CD4-positive, alpha-beta T cell treated with Interleukin-17A for 4 hours (primary cell): ENCODE data around the gene DAGLB.
"Not testable (repeated sequence)": the region's sequence is repeated elsewhere in the genome, so short reads cannot be mapped to it uniquely, and the experiment has no call there.

Source experiments
- DNase-seq: peaks from one replicate; pipeline ENCODE4 v3.0.0-alpha.2; 2020; ENCODE audit warnings: mixed read lengths

DAGLB gene

DNA sequence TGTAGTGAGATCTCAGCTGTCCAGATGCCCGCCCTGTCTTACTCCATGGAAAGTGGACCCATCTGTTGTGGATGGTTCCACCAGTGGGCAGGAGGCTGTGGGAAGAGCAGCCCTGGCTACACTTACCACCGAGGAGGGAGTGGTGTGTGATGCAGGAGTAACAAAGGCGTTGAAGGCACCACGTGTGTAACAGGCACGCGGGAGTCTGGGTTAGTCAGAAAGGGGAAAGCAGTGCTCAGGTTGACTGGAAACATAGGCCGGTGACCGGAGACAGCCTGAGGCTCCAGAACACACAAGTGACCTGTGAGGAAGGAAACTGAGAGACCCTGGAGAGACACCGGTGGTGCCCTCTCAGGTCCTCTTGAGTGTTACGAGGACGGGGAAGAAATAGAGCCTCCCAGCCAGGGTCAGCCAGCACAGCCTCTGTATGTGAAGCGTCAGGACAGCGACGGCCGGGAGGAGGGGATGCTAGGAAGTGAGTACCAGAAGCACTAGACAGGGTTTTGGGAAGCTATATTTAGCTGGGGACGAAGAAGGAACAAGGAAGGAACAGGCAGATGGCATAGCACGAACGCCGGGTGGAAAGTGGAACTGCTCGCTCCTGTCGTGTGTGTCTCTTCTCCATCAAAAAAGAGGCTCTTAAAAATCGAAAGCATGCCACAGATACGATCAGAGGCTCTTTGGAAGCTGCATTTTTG is 51.7 kb downstream of the DAGLB start:
- no peak for DNase-seq

DNA sequence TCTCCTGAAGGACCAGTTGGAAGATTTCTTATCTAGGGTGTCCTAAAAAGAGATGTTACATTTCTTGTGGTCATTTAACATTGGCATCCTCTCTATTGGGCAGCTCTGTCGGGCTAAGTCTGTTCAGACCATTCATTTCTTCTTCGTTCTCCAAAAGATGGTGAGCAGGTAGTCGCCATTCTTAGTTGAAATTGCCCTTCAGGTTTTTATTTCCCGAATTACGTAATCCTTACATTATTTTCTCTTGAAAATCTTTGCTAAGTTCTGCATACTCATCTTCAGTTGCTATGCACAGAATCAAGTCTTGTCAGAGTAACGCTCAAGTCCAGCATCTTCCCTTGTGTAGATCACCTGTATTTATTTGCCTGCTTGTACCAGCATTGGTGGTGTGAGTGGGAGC is 53.6 kb downstream of the DAGLB start:
- DNase-seq = no peak

DNA sequence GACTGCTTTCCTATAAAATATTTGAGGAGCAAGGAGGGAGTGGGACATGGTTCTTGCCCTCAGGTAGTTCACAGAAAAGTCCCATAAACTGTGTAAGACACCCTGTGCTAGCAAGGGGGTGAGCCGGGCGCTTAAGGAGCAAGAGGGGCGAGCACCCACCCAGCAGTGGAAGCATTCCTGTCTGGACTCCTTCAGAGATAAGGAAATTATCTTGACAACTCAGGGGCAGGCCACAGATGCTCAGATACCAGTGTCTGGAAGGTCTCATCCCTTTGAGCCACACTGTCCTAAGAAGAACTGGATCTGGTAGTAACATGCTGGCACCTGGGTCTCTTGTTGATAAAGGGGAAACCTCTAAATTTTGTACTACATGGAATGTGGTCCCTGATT is 54.1 kb downstream of the DAGLB start:
- DNase-seq = no peak

DNA sequence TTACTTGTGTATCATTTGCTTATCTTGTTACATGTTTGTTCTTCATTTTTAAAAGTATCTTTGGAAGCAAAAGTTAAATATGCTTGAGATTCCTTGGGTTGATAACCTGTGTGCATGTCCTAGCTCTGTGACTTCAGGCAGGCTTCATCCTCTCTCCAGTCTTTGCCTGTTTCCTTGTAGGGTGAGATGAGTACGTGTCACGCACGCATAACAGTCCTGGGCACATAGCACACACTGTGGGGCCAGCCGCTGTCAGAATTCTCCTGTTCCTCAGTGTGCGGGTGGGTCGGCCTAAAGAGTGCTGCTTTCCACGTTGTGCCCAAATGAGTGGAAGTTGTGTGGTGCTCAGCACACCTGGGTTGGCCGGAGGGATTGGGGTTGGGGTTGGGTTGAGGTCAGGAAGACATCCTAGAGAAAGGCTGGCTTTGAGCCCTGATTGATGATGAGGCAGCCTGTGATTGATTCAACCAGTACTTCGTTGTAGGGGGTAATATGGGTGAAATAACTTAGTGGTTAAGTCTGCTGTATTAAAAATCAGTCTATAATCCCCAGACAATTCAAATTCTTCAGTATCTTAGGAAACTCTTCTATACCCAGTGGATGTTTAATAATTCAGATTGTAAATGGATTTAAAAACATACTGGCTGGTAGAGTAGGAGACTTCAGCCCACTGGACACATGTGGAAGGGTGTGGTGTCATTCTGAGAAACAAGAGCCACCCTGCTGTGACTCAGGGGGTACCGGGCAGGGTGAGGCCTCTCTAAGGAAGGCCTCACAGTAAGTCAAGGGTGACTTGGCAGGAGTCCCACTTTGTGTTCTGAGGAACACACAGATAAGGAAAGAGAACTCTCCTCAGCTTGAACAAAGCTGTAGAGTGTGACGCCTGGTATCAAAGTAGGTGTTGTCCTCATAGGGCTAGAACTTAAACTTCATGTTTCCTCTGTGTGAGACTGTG is 54.8 kb downstream of the DAGLB start:
- peak; percentile 51 for DNase-seq

DNA sequence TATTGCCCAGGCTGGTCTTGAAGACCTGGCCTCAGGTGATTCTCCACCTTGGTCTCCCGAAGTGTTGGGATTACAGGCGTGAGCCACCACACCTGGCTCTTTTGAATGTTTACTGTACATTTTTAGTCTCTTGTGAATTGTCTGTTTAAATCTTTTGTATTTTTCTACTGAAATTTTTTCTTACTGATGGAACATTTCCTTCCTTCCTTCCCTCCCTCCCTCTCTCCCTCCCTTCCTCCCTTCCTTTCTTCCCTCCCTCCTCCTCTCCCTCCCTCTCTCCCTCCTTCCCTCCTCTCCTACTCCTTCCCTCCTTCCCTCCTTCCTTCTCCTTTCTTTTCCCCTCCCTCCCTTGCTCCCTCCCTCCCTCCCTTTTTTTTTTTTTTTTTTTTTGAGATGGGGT is 58.0 kb downstream of the DAGLB start:
- DNase-seq = no peak

DNA sequence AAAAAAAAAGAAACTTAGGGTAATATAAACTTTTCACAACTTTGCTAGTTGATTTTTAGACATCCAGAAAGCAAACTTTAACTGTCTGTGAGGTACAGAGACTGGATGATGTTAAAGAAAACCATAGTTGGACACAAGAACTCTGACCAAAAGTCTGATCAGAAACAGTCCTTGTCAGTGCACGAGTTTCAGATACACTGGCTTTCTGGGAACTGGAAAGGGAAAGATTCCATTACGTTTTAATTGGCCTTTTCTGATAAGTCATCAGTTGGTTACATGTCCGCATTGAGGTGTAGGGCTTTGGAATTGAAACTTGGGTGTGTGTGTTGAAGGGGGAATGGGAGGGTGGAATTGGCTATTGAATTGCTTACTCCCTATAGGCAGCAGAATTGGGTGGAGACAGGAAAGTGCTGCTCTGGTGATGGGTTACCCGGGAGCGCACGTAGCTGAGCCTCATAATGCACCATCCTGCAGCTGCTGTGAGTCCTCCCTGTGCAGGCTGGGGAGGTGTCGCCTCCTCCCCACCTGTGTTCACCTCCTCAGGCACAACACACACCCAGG is 59.9 kb downstream of the DAGLB start:
- no peak for DNase-seq

DNA sequence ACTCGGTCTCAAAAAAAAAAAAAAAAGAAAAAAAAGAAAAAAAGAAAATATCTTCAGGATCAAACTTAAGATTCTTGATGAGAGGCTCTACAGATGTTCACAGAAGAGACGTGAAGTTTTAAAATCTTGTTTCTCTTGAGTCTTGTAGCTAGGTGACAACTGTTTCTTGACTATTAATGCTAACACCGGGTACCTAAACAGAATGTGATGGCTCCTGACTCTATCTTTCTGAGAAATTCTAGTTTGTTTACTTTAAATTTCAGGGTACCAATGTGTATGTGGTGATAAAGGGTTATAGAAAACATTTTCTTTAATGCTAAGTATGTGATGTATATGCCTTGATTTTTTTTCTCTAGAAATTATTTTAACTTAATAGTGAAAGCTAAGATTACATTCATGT is 61.0 kb downstream of the DAGLB start:
- no peak for DNase-seq

DNA sequence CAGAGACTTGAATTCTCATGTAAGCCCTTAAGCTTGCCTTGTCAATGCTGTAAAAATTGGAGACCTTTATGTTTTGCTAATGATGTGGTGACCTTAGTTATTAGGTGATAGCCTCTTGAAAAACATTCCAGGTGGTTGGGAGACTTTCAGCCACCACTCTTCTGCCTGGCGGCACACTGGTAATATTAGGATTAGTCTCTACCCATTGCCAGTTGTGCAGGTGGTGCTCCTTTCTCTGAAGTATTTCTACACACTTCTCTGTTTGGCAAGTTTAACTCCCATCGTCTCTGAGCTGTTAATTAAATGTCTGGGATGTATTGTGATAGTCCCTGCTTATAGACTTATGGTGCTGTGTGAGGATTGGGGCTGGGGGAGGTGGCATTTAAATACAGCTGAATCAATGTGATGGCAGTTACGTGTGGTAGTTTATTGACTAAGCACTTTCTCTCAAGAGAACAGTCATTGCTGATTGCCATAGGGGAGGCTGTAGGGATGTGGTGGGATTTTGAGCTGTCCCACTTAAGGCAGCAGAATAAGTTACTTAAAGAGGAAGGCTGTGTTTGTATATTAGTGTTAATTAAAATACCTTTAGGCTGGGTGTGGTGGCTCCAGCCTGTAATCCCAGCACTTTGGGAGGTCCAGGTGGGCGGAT is 61.7 kb downstream of the DAGLB start:
- DNase-seq = no peak

DNA sequence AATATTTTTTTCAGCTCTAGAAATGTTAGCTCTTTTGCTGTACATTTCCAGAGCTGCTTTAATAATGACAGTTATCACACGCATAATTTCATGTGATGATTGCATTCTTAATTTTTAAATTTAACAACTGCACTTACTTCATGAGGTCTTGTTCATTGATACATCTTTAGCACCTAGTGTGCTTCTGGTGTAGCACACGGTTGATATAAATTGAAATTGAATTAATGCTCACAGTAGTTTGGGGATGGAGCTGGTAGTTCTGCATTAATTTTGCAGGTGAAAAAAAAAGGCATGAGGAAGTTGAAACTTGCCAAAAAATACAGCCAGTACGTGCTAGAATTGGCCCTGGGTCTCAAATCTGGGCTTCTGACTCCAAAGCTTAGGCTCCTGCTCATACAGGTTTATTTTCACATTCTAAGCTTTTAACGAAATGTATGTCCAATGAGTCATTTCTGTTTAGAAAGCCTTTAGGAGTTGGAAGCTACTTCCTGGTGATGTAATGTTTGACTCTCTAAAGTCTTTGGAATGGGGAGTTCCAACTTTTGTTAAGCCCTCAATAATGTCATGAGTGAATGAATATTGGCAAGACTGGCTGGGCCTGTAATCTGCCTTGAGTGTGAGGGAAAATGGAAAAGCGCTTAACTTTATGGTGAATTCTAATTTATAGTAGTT is 62.5 kb downstream of the DAGLB start:
- DNase-seq = no peak

DNA sequence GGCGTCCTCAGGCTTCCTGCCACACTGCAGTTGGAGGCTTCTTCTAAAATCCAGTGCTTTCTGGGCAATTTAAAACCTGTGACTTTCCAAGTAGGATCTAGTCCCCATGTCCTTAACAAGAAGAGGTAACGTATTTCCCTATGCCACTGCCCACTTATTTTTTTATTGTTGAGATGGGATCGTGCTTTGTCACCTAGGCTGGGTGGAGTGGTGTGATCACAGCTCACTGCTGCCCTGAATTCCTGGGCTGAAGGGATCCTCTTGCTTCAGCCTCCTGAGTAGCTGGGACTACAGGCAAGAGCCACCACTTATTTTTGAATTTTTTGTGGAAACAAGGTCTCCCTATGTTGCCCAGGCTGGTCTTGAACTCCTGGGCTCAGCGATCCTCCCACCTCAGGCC is 63.4 kb downstream of the DAGLB start:
- no peak for DNase-seq

DNA sequence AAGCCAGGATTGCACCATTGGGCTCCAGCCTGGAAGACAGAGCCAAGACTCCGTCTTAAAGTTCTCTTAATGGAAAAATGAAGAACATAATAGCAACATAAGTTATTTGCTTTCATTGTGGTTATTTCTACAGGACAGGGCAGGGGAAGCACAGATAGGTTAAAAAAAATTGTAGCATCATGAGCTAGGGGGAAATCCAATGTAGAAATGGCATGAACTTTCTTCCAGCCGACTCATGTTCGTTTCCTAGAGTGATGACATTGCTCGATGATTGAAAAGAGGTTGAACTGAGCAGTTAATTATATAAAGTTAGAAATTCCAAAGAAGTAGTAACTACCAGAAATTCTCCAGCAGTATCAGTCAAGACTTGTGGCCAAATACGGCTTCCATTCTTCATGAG is 64.9 kb downstream of the DAGLB start:
- no peak for DNase-seq

DNA sequence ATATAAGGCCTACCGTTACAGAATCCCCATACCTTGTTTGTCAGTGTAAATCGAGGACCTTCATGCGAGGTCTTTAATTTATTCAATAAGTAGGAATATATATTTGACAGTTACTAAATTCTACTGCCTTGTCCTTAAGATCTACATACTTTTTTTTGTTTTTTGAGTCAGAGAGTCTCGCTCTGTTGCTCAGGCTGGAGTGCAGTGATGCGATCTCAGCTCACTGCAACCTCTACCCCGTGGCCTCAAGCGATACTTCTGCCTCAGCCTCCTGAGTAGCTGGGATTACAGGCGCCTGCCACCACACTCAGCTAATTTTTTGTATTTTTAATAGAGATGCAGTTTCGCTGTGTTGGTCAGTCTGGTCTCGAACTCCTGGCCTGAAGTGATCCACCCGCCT is 65.9 kb downstream of the DAGLB start:
- not testable (repeated sequence) for DNase-seq

DNA sequence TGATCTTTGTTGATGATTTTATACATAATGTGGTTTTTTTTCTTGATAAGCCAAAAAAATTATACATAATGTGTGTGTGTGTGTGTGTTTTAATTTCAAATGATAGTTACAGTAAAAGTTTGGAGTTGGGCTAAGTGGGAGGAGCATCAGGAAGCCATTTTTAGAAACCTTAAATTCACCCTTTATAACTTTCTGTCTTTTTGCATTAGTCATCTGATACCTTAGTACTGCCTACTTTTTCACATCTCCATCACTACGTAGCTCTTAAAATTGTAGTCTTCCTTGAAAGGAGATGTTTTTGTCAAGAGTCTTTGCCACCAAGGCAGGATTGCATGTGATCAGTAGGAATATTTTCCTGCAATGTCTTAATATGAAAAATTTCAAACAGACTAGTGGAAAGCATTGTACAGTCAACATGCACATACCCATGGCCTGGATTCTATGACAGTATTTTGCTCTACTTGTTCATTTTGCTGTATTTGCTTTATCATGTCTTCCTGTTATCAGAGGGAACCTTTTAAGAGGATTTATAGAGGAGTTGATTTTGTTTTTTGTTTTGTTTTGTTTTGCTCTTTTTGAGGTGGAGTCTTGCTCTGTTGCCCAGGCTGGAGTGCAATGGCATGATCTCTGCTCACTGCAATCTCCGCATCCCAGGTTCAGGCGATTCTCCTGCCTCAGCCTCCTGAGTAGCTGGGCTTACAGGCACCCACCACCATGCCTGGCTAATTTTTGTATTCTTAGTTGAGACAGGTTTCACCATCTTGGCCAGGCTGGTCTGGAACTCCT is 67.3 kb downstream of the DAGLB start:
- no peak for DNase-seq

DNA sequence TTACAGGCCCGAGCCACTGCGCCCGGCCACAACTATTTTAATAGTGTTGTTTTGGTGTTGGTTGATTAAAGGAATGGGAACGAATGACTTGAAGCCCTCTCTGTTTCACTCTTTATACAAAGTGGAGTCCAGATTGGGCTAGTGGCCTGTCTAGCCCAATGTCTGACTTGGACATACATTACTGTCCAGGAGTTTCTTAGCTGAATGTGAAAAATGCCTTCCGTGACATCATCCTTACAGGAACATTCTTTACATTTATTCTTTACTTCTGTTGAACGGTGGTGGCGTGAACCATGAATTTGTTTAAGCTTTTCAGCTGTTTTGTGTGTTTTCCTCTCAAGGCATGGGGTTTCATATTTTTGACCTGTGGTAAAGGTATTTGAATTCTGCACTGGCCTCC is 67.9 kb downstream of the DAGLB start:
- DNase-seq = no peak

DNA sequence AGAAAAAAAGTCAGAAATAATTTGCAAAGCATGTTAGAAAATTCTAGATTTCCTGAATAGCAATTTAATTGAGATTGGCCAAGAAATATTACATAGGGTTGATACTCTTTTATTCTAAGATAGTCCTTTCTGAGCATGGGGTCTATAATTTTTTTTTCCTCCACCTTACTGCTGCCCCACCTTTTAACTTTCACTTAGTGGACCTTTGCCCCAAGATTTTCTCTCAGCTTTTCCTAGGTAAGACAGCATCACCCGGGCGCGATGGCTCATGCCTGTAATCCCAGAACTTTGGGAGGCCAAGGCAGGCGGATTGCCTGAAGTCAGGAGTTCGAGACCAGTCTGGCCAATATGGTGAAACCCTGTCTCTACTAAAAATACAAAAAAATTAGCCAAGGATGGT is 69.2 kb downstream of the DAGLB start:
- DNase-seq = not testable (repeated sequence)

DNA sequence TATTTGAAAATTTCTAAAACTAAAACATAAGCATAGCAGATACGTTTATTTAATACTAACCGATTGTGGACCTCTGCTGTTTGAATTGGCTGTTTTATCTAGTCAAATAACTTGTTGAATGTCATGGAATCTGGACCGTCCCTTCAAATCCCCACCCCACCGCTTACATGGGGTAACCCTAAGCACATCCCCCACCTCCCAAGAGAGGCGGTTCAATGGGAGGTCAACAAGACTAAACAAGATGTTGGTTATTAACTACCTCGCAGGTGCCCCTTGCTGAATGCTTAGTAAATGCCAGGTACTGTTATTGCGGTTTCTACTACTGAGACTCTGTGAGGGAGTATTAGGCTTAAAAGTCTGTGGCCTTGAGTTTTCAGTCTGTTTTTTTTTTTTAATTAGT is 70.9 kb downstream of the DAGLB start:
- DNase-seq = no peak

DNA sequence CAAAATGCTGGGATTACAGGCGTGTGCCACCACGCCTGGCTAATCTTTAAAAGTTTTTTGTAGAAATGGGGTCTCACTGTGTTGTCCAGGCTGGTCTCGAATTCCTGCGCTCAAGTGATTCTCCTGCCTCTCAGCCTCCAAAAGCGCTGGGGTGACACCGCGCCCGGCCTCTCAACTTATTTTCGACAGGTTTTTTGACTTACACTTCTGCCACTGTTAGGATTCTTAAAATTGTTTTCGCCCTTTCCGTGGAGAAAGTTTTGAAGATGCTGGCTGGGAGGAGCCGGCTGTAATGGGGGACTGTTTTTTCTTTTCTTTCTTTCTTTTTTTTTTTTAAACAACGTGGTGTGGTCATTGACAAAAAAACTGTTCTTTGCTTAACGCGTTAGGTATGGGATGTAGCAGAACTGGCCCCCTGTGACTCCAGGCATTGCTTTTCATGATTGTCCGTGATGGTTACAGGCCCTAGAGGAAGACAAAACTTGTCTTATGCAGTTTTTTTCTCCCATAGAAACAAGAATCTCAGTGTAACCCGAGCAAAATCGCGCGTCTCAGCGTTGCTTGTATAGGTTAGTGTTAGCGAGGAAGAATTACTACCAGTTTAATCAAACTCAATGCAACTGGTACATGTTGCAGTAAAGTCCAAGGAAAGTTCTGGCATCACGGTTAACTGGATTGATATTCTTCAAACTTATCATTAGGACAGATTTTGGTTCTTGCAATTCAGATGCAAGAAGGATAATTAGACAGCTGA is 72.2 kb downstream of the DAGLB start:
- peak; percentile 39 for DNase-seq

DNA sequence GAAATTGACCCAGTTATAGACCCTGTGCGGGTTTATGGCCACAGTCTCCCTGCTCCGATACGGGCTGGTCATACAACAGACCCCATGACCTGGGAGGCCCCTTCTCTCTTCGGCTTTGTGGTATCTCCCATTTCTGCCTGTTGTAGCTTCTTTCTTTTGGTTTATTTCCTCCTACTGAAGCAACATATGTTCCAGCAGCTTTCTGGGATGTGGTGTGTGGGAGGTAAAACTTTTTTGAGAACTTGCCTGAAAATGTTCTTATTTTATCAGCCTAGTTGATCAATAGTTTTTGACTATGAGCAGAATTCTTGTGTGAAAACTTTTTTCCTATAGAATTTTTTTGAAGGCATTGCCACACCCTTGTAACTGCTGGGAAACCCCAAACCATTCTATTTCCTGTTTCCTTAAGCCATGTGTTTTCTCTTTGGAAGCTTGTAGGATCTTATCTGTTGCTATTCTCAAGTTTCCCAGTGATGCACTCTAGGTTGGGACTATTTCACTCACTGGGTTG is 80.0 kb downstream of the DAGLB start:
- no peak for DNase-seq

DNA sequence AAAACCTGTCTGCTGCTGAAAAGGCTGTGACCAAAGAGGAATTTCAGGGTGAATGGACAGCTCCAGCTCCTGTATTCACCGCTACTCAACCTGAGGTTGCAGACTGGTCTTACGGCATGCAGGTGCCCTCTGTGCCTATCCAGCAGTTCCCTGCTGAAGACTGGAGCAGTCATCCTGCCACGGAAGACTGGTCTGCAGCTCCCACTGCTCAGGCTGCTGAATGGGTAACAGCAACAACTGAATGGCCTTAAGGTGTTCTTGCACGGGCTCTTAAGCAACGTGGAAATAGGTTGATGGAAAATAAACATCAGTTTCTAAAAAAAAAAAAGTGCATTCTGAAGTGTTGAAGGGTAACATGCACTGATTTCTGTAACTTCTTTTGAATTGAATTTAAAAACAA is 82.3 kb downstream of the DAGLB start:
- DNase-seq = no peak

DNA sequence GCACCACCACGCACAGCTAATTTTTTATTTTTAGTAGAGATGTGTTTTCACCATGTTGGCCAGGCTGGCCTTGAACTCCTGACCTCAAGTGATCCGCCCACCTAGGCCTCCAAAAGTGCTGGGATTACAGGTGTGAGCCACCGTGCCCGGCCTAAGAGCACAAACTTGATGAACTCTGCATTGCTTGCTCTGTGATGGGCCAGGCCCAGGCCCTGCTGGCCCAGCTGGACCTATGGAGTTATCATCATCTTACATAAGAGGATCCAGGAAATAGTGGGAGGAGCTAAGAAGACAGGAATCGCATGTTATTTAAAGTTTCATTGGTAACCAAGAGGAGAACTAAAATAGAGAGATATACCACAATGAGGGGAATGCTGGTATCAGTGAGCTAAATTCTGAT is 86.9 kb downstream of the DAGLB start:
- DNase-seq = no peak

DNA sequence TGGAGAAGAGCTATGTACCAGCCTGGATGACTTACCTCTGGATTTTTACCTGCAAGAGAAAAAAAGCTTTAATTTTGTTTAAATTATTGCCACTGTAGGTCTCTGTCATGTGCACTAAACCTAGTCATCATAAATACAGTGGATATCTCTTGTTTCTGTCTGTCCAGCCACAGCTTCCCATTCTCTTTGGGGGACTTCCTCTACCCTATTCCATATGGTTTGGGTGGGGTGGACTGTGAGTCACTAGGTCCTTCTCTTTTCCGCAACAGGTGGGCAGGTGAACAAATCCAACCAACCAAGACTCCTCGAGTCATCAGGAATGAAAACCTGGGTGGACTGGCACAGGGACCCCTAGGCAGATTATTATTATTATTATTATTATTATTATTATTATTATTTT is 88.0 kb downstream of the DAGLB start:
- DNase-seq = no peak
